Fibroblast of lung (primary cell): Measurements from ENCODE around the gene TCEAL1. TPM values are rescaled to one million over a fixed set of nuclear protein-coding genes. Genes with fewer than 3 reads are reported as not detected.
"Not testable (repeated sequence)": the region's sequence is repeated elsewhere in the genome, so short reads cannot be mapped to it uniquely, and the experiment has no call there.

Experiments
- DNase-seq, 2 donors: peaks; one replicate each; pipeline versions ENCODE4 v3.0.0 to v3.0.0-alpha.2; 2010; ENCODE audit warnings: low read depth in 2 of 2
- H2AFZ ChIP-seq: 2 replicates; pipeline ENCODE4 v1.5.1; 2012; ENCODE audit warnings: low read length, control low read depth, inconsistent platforms
- H3K27ac ChIP-seq: 2 replicates; pipeline ENCODE4 v1.5.1; 2011; ENCODE audit warnings: low read length, control low read depth; ENCODE audit not compliant: insufficient read depth
- H3K27me3 ChIP-seq: 2 replicates; pipeline ENCODE4 v1.5.1; 2011; ENCODE audit warnings: mild to moderate bottlenecking, low read length; ENCODE audit not compliant: control insufficient read depth, insufficient read depth
- H3K36me3 ChIP-seq: 2 replicates; pipeline ENCODE4 v1.5.1; 2011; ENCODE audit warnings: low read length; ENCODE audit not compliant: control insufficient read depth, insufficient read depth
- H3K4me1 ChIP-seq: 2 replicates; pipeline ENCODE4 v1.5.1; 2011; ENCODE audit warnings: low read length; ENCODE audit not compliant: control insufficient read depth, insufficient read depth; ENCODE audit errors: extremely low read depth
- H3K4me2 ChIP-seq: 2 replicates; pipeline ENCODE4 v1.5.1; 2011; ENCODE audit warnings: low read length, control low read depth; ENCODE audit not compliant: insufficient read depth; ENCODE audit errors: extremely low read depth
- H3K4me3 ChIP-seq, 4 experiments: fragments of 200-600 bp in 1 of 4; sonication (generic) in 1 of 4; replicated peaks in 1 of 4; 2 replicates each; pipeline ENCODE4 v1.5.1; 2011 to 2016; ENCODE audit warnings: low read length in 4 of 4, low read depth in 3 of 4, mild to moderate bottlenecking in 3 of 4, control low read depth in 2 of 4, inconsistent platforms in 1 of 4, mixed read lengths in 1 of 4; ENCODE audit not compliant: insufficient read depth in 1 of 4; ENCODE audit errors: control extremely low read depth in 1 of 4
- H3K79me2 ChIP-seq: 2 replicates; pipeline ENCODE4 v1.5.1; 2012; ENCODE audit warnings: mild to moderate bottlenecking, low read length, inconsistent platforms; ENCODE audit not compliant: control insufficient read depth, insufficient read depth
- H3K9ac ChIP-seq: 2 replicates; pipeline ENCODE4 v1.5.1; 2011; ENCODE audit warnings: mild to moderate bottlenecking, low read length, control low read depth; ENCODE audit not compliant: insufficient read depth
- H3K9me3 ChIP-seq: 2 replicates; pipeline ENCODE4 v1.5.1; 2012; ENCODE audit warnings: low read depth, low read length; ENCODE audit not compliant: control insufficient read depth, insufficient read depth
- H4K20me1 ChIP-seq: 2 replicates; pipeline ENCODE4 v1.5.1; 2011; ENCODE audit warnings: low read length; ENCODE audit not compliant: control insufficient read depth, insufficient read depth; ENCODE audit errors: extremely low read depth
- CTCF ChIP-seq, 2 donors: IDR thresholded peaks in 1 of 2; conservative IDR thresholded peaks in 1 of 2; 1 replicate in 1 of 2; 2 replicates in 1 of 2; pipeline ENCODE4 v1.5.1; 2011 to 2012; ENCODE audit warnings: low read length in 2 of 2, control low read depth in 1 of 2, inconsistent platforms in 1 of 2, low read depth in 1 of 2, mild to moderate bottlenecking in 1 of 2
- EZH2 ChIP-seq: IDR thresholded peaks from 2 replicates; pipeline ENCODE4 v1.5.1; 2012; ENCODE audit warnings: low read length, control low read depth, mild to moderate bottlenecking; ENCODE audit errors: missing control alignments
- polyA plus RNA-seq, 2 donors: library from polyadenylated mRNA; depleted of rRNA in 1 of 2; stranded (reverse) in 1 of 2; unstranded in 1 of 2; fragments of >200 nt; gene quantifications; 2 replicates each; pipeline ENCODE4 v1.2.1, GENCODE V29; 2011 to 2012; ENCODE audit warnings: missing spikeins in 1 of 2
- total RNA-seq: library from RNA; depleted of rRNA; stranded (reverse); fragments of >200 nt; gene quantifications from 2 replicates; pipeline ENCODE4 v1.2.1, GENCODE V29; 2014

Gene TCEAL1
- total and polyA plus RNA-seq, 2 donors (not counting 1 experiment from before 2014, with no cell fraction given) = 28.5 to 35.5 TPM

GRCh38 chrX:103585411-103586313 lies 43.1 kb upstream of the TCEAL1 start, which contains the start of gene TCEAL4:
Gene TCEAL4, plus strand, starts transcription at chrX:103585515. Its CDS starts 1,161 bp downstream, at chrX:103586676.
- peak within 1 kb of the TSS; percentile 81 for H2AFZ ChIP-seq
- H3K4me3 ChIP-seq = peak within 1 kb of the TSS; percentile 68 to 77 (median 72)
- H3K4me1 ChIP-seq = no peaks in the 10 kb centered on the region
- H3K27me3 ChIP-seq = no peaks in the 10 kb centered on the region
- TF ChIP-seq EZH2 = no peak
- no peak for TF ChIP-seq CTCF (conservative IDR thresholded peaks at IDR 0.05 in 1 of 2, IDR thresholded peaks at IDR 0.05 in 1 of 2; ENCODE audit: low read depth in 1 of 2, low read length in 2 of 2)
- no peaks in the 10 kb centered on the region for H4K20me1 ChIP-seq
- H3K4me2 ChIP-seq = peak within 1 kb of the TSS; percentile 59
- peak within 1 kb of the TSS; percentile 67 for H3K9ac ChIP-seq
- H3K79me2 ChIP-seq = peaks cover 10% of the 10 kb centered on the region
- peak within 1 kb of the TSS; percentile 82 for H3K27ac ChIP-seq
- H3K9me3 ChIP-seq = no peaks in the 10 kb centered on the region
- DNase-seq = peak; percentile 12 to 23
- H3K36me3 ChIP-seq = peaks cover 2% of the 10 kb centered on the region

GRCh38 chrX:103586314-103586646 lies 42.5 kb upstream of the TCEAL1 start:
- peaks cover 2% of the 10 kb centered on the region for H3K36me3 ChIP-seq
- H4K20me1 ChIP-seq = no peaks in the 10 kb centered on the region
- no peaks in the 10 kb centered on the region for H3K4me1 ChIP-seq
- H3K9me3 ChIP-seq = no peaks in the 10 kb centered on the region
- peaks cover 10% of the 10 kb centered on the region for H3K79me2 ChIP-seq
- TF ChIP-seq EZH2 (no peak), CTCF (conservative IDR thresholded peaks at IDR 0.05 in 1 of 2, IDR thresholded peaks at IDR 0.05 in 1 of 2; ENCODE audit: low read depth in 1 of 2, low read length in 2 of 2) (no peak)
- peak in 1 of 2 donors; percentile 7 for DNase-seq
- H3K27me3 ChIP-seq = no peaks in the 10 kb centered on the region
- H3K27ac ChIP-seq = peak overlapping the region; percentile 82
- peak overlapping the region; percentile 59 for H3K4me2 ChIP-seq
- peak overlapping the region; percentile 67 for H3K9ac ChIP-seq
- peak overlapping the region; percentile 68 to 77 (median 72) for H3K4me3 ChIP-seq
- H2AFZ ChIP-seq = no peak overlapping the region

GRCh38 chrX:103586659-103587058 lies 42.1 kb upstream of the TCEAL1 start:
- Histone ChIP-seq H3K36me3 (peaks cover 2% of the 10 kb centered on the region), H3K4me2 (peak overlapping the region; percentile 59), H4K20me1 (no peaks in the 10 kb centered on the region), H2AFZ (no peak overlapping the region), H3K27me3 (no peaks in the 10 kb centered on the region), H3K27ac (no peak overlapping the region), H3K79me2 (peaks cover 10% of the 10 kb centered on the region), H3K9me3 (no peaks in the 10 kb centered on the region), H3K4me3 (peak overlapping the region; percentile 68 to 77 (median 72)), H3K4me1 (no peaks in the 10 kb centered on the region), H3K9ac (no peak overlapping the region)
- TF ChIP-seq EZH2 (no peak), CTCF (conservative IDR thresholded peaks at IDR 0.05 in 1 of 2, IDR thresholded peaks at IDR 0.05 in 1 of 2; ENCODE audit: low read depth in 1 of 2, low read length in 2 of 2) (no peak)
- no peak for DNase-seq

GRCh38 chrX:103592295-103592694 lies 36.5 kb upstream of the TCEAL1 start:
- not testable (repeated sequence) for H2AFZ ChIP-seq, H3K36me3 ChIP-seq, H3K4me1 ChIP-seq, DNase-seq, H3K27me3 ChIP-seq, H3K27ac ChIP-seq, H3K9me3 ChIP-seq, H3K79me2 ChIP-seq, H4K20me1 ChIP-seq, H3K4me3 ChIP-seq, H3K4me2 ChIP-seq, H3K9ac ChIP-seq
